BE2C (cell line): ENCODE measurements around the gene BMP4.
"Not testable (repeated sequence)": the region's sequence is repeated elsewhere in the genome, so short reads cannot be mapped to it uniquely, and the experiment has no call there.

Experiments
- DNase-seq: peaks from one replicate; pipeline ENCODE4 v3.0.0-alpha.2; 2020
- H3K27me3 ChIP-seq: fragments of 250-450 bp; sonication (Bioruptor Pico); 2 replicates; pipeline ENCODE4 v1.5.1; 2020; ENCODE audit warnings: mild to moderate bottlenecking
- H3K36me3 ChIP-seq: fragments of 250-450 bp; sonication (Bioruptor Pico); 2 replicates; pipeline ENCODE4 v1.5.1; 2020; ENCODE audit warnings: mild to moderate bottlenecking
- H3K4me1 ChIP-seq: fragments of 250-450 bp; sonication (Bioruptor Pico); 2 replicates; pipeline ENCODE4 v1.5.1; 2020
- H3K4me3 ChIP-seq: 2 replicates; pipeline ENCODE4 v1.5.1; 2011; ENCODE audit warnings: low read depth, low read length
- H3K9me3 ChIP-seq: fragments of 250-450 bp; sonication (Bioruptor Pico); 2 replicates; pipeline ENCODE4 v1.5.1; 2020
- TF ChIP-seq, protein P1 (sequence below): IDR thresholded peaks from 2 replicates; pipeline ENCODE4 v1.5.1; 2012; ENCODE audit warnings: mild to moderate bottlenecking, low read depth, low read length

BMP4 gene

GRCh38 chr14:53999061-53999488 lies 42.5 kb upstream of the BMP4 start:
- no peak for DNase-seq
- 0 out of 2 replicates have a peak, but pooled peaks cover 2% of the 10 kb centered on the region for H3K27me3 ChIP-seq
- H3K36me3 ChIP-seq, result no peaks in the 10 kb centered on the region
- no peak overlapping the region for H3K4me3 ChIP-seq
- TF ChIP-seq, protein P1, sequence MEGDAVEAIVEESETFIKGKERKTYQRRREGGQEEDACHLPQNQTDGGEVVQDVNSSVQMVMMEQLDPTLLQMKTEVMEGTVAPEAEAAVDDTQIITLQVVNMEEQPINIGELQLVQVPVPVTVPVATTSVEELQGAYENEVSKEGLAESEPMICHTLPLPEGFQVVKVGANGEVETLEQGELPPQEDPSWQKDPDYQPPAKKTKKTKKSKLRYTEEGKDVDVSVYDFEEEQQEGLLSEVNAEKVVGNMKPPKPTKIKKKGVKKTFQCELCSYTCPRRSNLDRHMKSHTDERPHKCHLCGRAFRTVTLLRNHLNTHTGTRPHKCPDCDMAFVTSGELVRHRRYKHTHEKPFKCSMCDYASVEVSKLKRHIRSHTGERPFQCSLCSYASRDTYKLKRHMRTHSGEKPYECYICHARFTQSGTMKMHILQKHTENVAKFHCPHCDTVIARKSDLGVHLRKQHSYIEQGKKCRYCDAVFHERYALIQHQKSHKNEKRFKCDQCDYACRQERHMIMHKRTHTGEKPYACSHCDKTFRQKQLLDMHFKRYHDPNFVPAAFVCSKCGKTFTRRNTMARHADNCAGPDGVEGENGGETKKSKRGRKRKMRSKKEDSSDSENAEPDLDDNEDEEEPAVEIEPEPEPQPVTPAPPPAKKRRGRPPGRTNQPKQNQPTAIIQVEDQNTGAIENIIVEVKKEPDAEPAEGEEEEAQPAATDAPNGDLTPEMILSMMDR, result no peak
- no peaks in the 10 kb centered on the region for H3K4me1 ChIP-seq
- no peaks in the 10 kb centered on the region for H3K9me3 ChIP-seq

GRCh38 chr14:53996041-53996440 lies 39.4 kb upstream of the BMP4 start:
- no peaks in the 10 kb centered on the region for H3K9me3 ChIP-seq
- TF ChIP-seq, protein P1, result no peak
- no peak for DNase-seq
- no peaks in the 10 kb centered on the region for H3K4me1 ChIP-seq
- no peaks in the 10 kb centered on the region for H3K36me3 ChIP-seq
- no peak overlapping the region for H3K4me3 ChIP-seq
- H3K27me3 ChIP-seq, result 0 out of 2 replicates have a peak, but pooled peaks cover 2% of the 10 kb centered on the region

GRCh38 chr14:53993920-53994607 lies 37.4 kb upstream of the BMP4 start:
- no peak overlapping the region for H3K4me3 ChIP-seq
- H3K36me3 ChIP-seq, result no peaks in the 10 kb centered on the region
- H3K4me1 ChIP-seq, result no peaks in the 10 kb centered on the region
- no peak for DNase-seq
- H3K27me3 ChIP-seq, result 0 out of 2 replicates have a peak, but pooled peaks cover 2% of the 10 kb centered on the region
- H3K9me3 ChIP-seq, result no peaks in the 10 kb centered on the region
- TF ChIP-seq, protein P1, result no peak

GRCh38 chr14:53990978-53991377 lies 34.4 kb upstream of the BMP4 start:
- H3K36me3 ChIP-seq, result no peaks in the 10 kb centered on the region
- no peak for DNase-seq
- no peak overlapping the region for H3K4me3 ChIP-seq
- H3K27me3 ChIP-seq, result 0 out of 2 replicates have a peak, but pooled peaks cover 2% of the 10 kb centered on the region
- H3K9me3 ChIP-seq, result no peaks in the 10 kb centered on the region
- H3K4me1 ChIP-seq, result no peaks in the 10 kb centered on the region
- TF ChIP-seq, protein P1, result no peak

DNA sequence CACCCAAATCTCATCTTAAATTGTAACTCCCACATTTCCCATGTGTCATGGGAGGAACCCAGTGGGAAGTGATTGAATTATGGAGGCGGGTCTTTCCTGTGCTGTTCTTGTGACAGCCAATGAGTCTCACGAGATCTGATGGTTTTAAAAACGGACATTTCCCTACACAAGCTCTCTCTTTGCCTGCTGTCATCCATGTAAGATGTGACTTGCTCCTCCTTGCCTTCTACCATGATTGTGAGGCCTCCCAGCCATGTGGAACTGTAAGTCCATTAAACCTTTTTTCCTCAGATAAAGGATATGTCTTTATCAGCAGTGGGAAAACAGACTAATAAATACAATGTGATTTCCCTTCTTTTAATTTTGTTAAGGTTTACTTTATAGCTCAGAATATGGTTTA lies 30.1 kb upstream of the BMP4 start:
- not testable (repeated sequence) for H3K4me3 ChIP-seq, DNase-seq, H3K9me3 ChIP-seq, H3K27me3 ChIP-seq, H3K4me1 ChIP-seq, H3K36me3 ChIP-seq

GRCh38 chr14:53984958-53985357 lies 28.3 kb upstream of the BMP4 start:
- not testable (repeated sequence) for H3K4me3 ChIP-seq, H3K27me3 ChIP-seq, H3K9me3 ChIP-seq, H3K36me3 ChIP-seq, H3K4me1 ChIP-seq, DNase-seq

GRCh38 chr14:53983112-53983511 lies 26.5 kb upstream of the BMP4 start:
- no peak overlapping the region for H3K4me3 ChIP-seq
- DNase-seq, result no peak
- TF ChIP-seq, protein P1, result no peak
- H3K27me3 ChIP-seq, result no peaks in the 10 kb centered on the region; the same call in 1 of the 2 replicates
- no peaks in the 10 kb centered on the region for H3K36me3 ChIP-seq
- no peaks in the 10 kb centered on the region; the same call in 1 of the 2 replicates for H3K9me3 ChIP-seq
- no peaks in the 10 kb centered on the region for H3K4me1 ChIP-seq
